KBM-7 (cell line): Measurements from ENCODE around the gene LRCH4.
A peak's percentile ranks its signal among the peaks of the same experiment; 100 is the strongest.

Source experiments
- DNase-seq: peaks from one replicate; pipeline ENCODE4 v3.0.0-alpha.2; 2015
- in situ Hi-C: fragments of 300-500 bp; cut with MboI; formaldehyde crosslinking; loops from 2 replicates; pipeline ENCODE4 v1.14.3; 2020; ENCODE audit warnings: low sequenced_read_pairs, low pct_unique_long_range_greater_than_20kb, mixed read lengths

LRCH4 gene

GRCh38 chr7:100585511-100586265 is at the start of gene LRCH4:
Gene LRCH4, minus strand, starts transcription at chr7:100586129. Its CDS starts 29 bp downstream, at chr7:100586100.
- in situ Hi-C loops: no loop called here

GRCh38 chr7:100632951-100633717 is 47.2 kb upstream of the LRCH4 start:
- in situ Hi-C loops: no loop called here
- DNase-seq: peak; percentile 71

More at GRCh38 chr7:100585511-100586265, at the start of gene LRCH4:
- no peak for DNase-seq

- in situ Hi-C loops: no loop called here
- no peak for DNase-seq
Measured at GRCh38 chr7:100630066-100630465, 44.1 kb upstream of the LRCH4 start.

- DNase-seq: peak; percentile 66
- in situ Hi-C loops: no loop called here
Measured at GRCh38 chr7:100629117-100629716, 43.3 kb upstream of the LRCH4 start.

GRCh38 chr7:100627238-100627549 is 41.3 kb upstream of the LRCH4 start:
- in situ Hi-C loops: no loop called here
- no peak for DNase-seq

GRCh38 chr7:100626530-100627237 is 40.8 kb upstream of the LRCH4 start:
- in situ Hi-C loops: no loop called here
- peak; percentile 64 for DNase-seq

GRCh38 chr7:100626055-100626454 is 40.1 kb upstream of the LRCH4 start:
- no peak for DNase-seq
- in situ Hi-C loops: no loop called here

GRCh38 chr7:100623951-100624824 is 38.3 kb upstream of the LRCH4 start:
- in situ Hi-C loops: no loop called here
- DNase-seq: no peak

- no peak for DNase-seq
- in situ Hi-C loops: no loop called here
Measured at GRCh38 chr7:100621554-100621953, 35.6 kb upstream of the LRCH4 start.

GRCh38 chr7:100620804-100621203 is 34.9 kb upstream of the LRCH4 start:
- in situ Hi-C loops: no loop called here
- no peak for DNase-seq

- in situ Hi-C loops: no loop called here
- no peak for DNase-seq
Measured at GRCh38 chr7:100620239-100620638, 34.3 kb upstream of the LRCH4 start.

GRCh38 chr7:100614308-100614861 is 28.5 kb upstream of the LRCH4 start:
- in situ Hi-C loops: no loop called here
- DNase-seq: no peak

- in situ Hi-C loops: no loop called here
Measured at GRCh38 chr7:100613412-100614175, 27.7 kb upstream of the LRCH4 start.

GRCh38 chr7:100612730-100613390 is 26.9 kb upstream of the LRCH4 start:
- DNase-seq: no peak

More at GRCh38 chr7:100613412-100614175, 27.7 kb upstream of the LRCH4 start:
- DNase-seq: no peak

GRCh38 chr7:100611983-100612729 is 26.2 kb upstream of the LRCH4 start, which contains the start of gene MOSPD3:
Gene MOSPD3, plus strand, starts transcription at chr7:100612540. Its CDS starts 252 bp downstream, at chr7:100612792.
- in situ Hi-C loops: no loop called here
- peak; percentile 99 for DNase-seq

More at GRCh38 chr7:100612730-100613390, 26.9 kb upstream of the LRCH4 start:
- in situ Hi-C loops: no loop called here

GRCh38 chr7:100609958-100610357 is 24.0 kb upstream of the LRCH4 start:
- no peak for DNase-seq
- in situ Hi-C loops: no loop called here
